Measurements from ENCODE around the gene SLC2A11.
A peak's percentile ranks its signal among the peaks of the same experiment; 100 is the strongest.

The SLC2A11 gene

DNA sequence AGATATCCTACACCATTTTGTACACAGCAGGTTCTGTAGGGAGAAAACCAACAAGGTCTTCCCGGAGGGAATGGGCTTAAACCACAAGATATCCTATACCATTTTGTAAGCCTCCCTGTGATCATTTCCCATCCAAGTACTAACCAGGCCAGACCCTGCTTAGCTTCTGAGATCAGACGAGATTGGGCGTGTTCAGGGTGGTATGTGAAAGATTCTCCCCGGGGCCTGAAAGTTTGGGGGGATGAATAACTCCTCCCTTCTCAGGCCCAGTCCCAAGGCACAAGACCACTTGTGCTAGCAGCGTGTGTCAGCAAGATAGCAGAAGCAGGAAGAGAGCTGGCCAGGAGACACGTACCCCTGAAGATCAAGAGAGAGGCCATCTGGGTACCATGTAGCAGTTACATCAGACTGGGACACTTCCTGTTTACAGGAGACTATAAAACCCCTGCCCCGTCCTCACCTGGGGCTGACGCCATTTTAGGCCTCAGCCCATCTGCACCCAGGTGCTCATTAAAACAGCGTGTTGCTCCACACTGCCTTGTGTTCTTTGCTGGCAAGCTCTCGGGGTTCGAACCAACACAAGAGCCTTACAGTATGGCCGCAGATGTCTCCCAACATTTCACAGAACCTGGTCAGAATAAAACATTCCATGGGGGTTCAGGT lies 53.8 kb downstream of the SLC2A11 start:
- H3K9ac ChIP-seq (ENCODE audit: low read depth, low read length, poor library complexity): no peak overlapping the region
- no peak overlapping the region for H2BK12ac ChIP-seq (ENCODE audit: low read length)
- no peak overlapping the region for H3K4ac ChIP-seq (ENCODE audit: low read length)
- H3K27me3 ChIP-seq (ENCODE audit: control insufficient read depth in 3 of 3, insufficient read depth in 3 of 3, low read depth in 1 of 3, low read length in 3 of 3): no peaks in the 10 kb centered on the region
- H3K9me3 ChIP-seq (replicated peaks in 1 of 2; ENCODE audit: control insufficient read depth in 2 of 2, insufficient read depth in 1 of 2, low read depth in 1 of 2, low read length in 2 of 2): peaks cover 0 to 8% of the 10 kb centered on the region in 2 donors
- H3K23ac ChIP-seq (ENCODE audit: low read depth, low read length, poor library complexity): no peak overlapping the region
- H3K79me1 ChIP-seq (ENCODE audit: low read depth, low read length): no peaks in the 10 kb centered on the region
- no CpG with 5 or more reads among the region's 12 CpGs for WGBS, 2 donors (ENCODE audit: extremely low coverage in 2 of 2, insufficient read length in 2 of 2, insufficient replicate concordance in 1 of 2)
- H4K8ac ChIP-seq (ENCODE audit: low read depth, low read length): no peak overlapping the region
- H2BK5ac ChIP-seq (ENCODE audit: low read length): no peak overlapping the region
- H2AK5ac ChIP-seq (ENCODE audit: low read depth, low read length): no peak overlapping the region
- no peak overlapping the region for H2BK15ac ChIP-seq (ENCODE audit: low read length)
- DNase-seq (ENCODE audit: low spot score): no peak
- no peak overlapping the region for H2BK120ac ChIP-seq (ENCODE audit: low read depth, low read length)
- H3K27ac ChIP-seq (replicated peaks; ENCODE audit: low read length): no peak overlapping the region
- peaks cover 5% of the 10 kb centered on the region in 2 donors for H3K4me1 ChIP-seq (ENCODE audit: control insufficient read depth in 2 of 2, insufficient read depth in 1 of 2, low read depth in 1 of 2, low read length in 2 of 2)
- H3K4me2 ChIP-seq (ENCODE audit: insufficient read depth, low read length, poor library complexity, severe bottlenecking): no peak overlapping the region
- no peak overlapping the region for H2AFZ ChIP-seq (ENCODE audit: low read length)
- no peak overlapping the region for H3K18ac ChIP-seq (ENCODE audit: low read length)
- peaks cover 0 to 3% of the 10 kb centered on the region in 2 donors for H3K36me3 ChIP-seq (replicated peaks in 1 of 2; ENCODE audit: control insufficient read depth in 2 of 2, insufficient read depth in 2 of 2, low read length in 2 of 2)
- H3K4me3 ChIP-seq (ENCODE audit: low read length in 2 of 2): no peak overlapping the region
- no peak overlapping the region for H3K14ac ChIP-seq (ENCODE audit: low read length)
- H4K91ac ChIP-seq (ENCODE audit: low read depth, low read length, poor library complexity): no peak overlapping the region

DNA sequence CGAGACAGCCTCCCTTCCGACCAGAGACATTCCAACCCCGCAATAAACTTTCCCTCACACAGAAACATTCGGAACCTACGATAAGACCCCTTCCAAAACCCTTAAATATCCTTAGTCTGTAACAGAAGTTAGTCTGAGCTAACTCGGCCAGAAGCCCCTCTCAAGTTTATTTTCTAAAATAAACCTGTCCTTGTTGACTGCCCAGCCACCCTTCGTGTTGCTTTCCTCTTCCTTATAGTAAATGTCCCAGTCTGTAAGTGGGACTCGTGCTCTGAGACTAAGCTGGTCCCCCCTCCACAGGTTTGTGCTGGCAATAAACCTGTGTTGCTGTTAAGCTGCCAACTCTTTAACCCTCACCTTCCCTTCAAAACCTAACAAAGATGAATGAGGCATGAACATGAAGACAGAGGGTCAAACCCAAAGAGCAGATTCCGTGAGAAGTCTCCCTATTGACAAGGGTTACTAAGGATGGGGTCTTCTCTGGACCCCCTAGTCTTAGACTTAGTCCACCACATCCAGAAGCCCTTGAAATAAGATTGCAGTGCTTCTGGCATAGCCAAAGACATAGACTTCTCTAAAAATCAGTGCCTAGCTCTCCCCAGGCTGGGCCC lies 54.7 kb downstream of the SLC2A11 start:
- H4K91ac ChIP-seq (ENCODE audit: low read depth, low read length, poor library complexity): no peak overlapping the region
- H3K9ac ChIP-seq (ENCODE audit: low read depth, low read length, poor library complexity): no peak overlapping the region
- H4K8ac ChIP-seq (ENCODE audit: low read depth, low read length): no peak overlapping the region
- H2BK15ac ChIP-seq (ENCODE audit: low read length): no peak overlapping the region
- no peak overlapping the region for H3K14ac ChIP-seq (ENCODE audit: low read length)
- H3K4me2 ChIP-seq (ENCODE audit: insufficient read depth, low read length, poor library complexity, severe bottlenecking): no peak overlapping the region
- H3K4me1 ChIP-seq (ENCODE audit: control insufficient read depth in 2 of 2, insufficient read depth in 1 of 2, low read depth in 1 of 2, low read length in 2 of 2): peaks cover 5% of the 10 kb centered on the region in 2 donors
- H3K36me3 ChIP-seq (replicated peaks in 1 of 2; ENCODE audit: control insufficient read depth in 2 of 2, insufficient read depth in 2 of 2, low read length in 2 of 2): peaks cover 0 to 10% of the 10 kb centered on the region in 2 donors
- H2AK5ac ChIP-seq (ENCODE audit: low read depth, low read length): no peak overlapping the region
- H2BK120ac ChIP-seq (ENCODE audit: low read depth, low read length): no peak overlapping the region
- no peaks in the 10 kb centered on the region for H3K27me3 ChIP-seq (ENCODE audit: control insufficient read depth in 3 of 3, insufficient read depth in 3 of 3, low read depth in 1 of 3, low read length in 3 of 3)
- H3K23ac ChIP-seq (ENCODE audit: low read depth, low read length, poor library complexity): no peak overlapping the region
- H3K4ac ChIP-seq (ENCODE audit: low read length): no peak overlapping the region
- WGBS, 2 donors (ENCODE audit: extremely low coverage in 2 of 2, insufficient read length in 2 of 2, insufficient replicate concordance in 1 of 2): no CpG with 5 or more reads among the region's 9 CpGs
- H3K4me3 ChIP-seq (ENCODE audit: low read length in 2 of 2): no peak overlapping the region
- H2BK5ac ChIP-seq (ENCODE audit: low read length): no peak overlapping the region
- peaks cover 0 to 8% of the 10 kb centered on the region in 2 donors for H3K9me3 ChIP-seq (replicated peaks in 1 of 2; ENCODE audit: control insufficient read depth in 2 of 2, insufficient read depth in 1 of 2, low read depth in 1 of 2, low read length in 2 of 2)
- no peak overlapping the region for H3K18ac ChIP-seq (ENCODE audit: low read length)
- DNase-seq (ENCODE audit: low spot score): no peak
- H2AFZ ChIP-seq (ENCODE audit: low read length): no peak overlapping the region
- H3K27ac ChIP-seq (replicated peaks; ENCODE audit: low read length): no peak overlapping the region
- H2BK12ac ChIP-seq (ENCODE audit: low read length): no peak overlapping the region
- no peaks in the 10 kb centered on the region for H3K79me1 ChIP-seq (ENCODE audit: low read depth, low read length)

DNA sequence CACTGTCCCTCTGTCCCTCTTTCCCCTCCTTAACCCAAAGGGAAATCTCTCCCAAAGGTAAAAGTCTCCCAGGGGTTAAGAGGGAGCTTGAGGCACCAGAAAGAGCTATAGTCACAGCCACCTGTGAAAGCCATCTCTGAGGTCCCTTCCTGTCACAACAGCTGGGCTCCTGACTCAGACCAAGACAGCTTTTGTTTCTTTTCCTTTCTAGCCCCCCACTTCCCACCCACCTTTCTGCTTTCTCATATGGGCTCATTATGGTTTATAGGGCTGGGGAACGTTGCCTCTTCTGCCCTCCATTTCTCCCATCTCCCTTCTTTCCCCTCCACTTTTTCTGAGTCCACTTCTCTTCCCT lies 55.6 kb downstream of the SLC2A11 start:
- Histone ChIP-seq H3K4me2 (ENCODE audit: insufficient read depth, low read length, poor library complexity, severe bottlenecking) (peak overlapping the region; percentile 61), H3K4me3 (ENCODE audit: low read length in 2 of 2) (peak overlapping the region; percentile 73 to 77), H3K9ac (ENCODE audit: low read depth, low read length, poor library complexity) (peak overlapping the region; percentile 86), H2BK15ac (ENCODE audit: low read length) (no peak overlapping the region), H2BK120ac (ENCODE audit: low read depth, low read length) (no peak overlapping the region), H3K9me3 (replicated peaks in 1 of 2; ENCODE audit: control insufficient read depth in 2 of 2, insufficient read depth in 1 of 2, low read depth in 1 of 2, low read length in 2 of 2) (peaks cover 0 to 8% of the 10 kb centered on the region in 2 donors), H3K23ac (ENCODE audit: low read depth, low read length, poor library complexity) (peak overlapping the region; percentile 45), H4K91ac (ENCODE audit: low read depth, low read length, poor library complexity) (no peak overlapping the region), H4K8ac (ENCODE audit: low read depth, low read length) (peak overlapping the region; percentile 87), H3K4me1 (ENCODE audit: control insufficient read depth in 2 of 2, insufficient read depth in 1 of 2, low read depth in 1 of 2, low read length in 2 of 2) (peaks cover 5% of the 10 kb centered on the region in 2 donors), H2BK12ac (ENCODE audit: low read length) (no peak overlapping the region), H3K79me1 (ENCODE audit: low read depth, low read length) (no peaks in the 10 kb centered on the region), H2AK5ac (ENCODE audit: low read depth, low read length) (peak overlapping the region; percentile 47), H3K4ac (ENCODE audit: low read length) (no peak overlapping the region), H2AFZ (ENCODE audit: low read length) (peak overlapping the region; percentile 85), H3K27me3 (ENCODE audit: control insufficient read depth in 3 of 3, insufficient read depth in 3 of 3, low read depth in 1 of 3, low read length in 3 of 3) (no peaks in the 10 kb centered on the region), H3K14ac (ENCODE audit: low read length) (no peak overlapping the region), H3K18ac (ENCODE audit: low read length) (peak overlapping the region; percentile 79), H3K27ac (replicated peaks; ENCODE audit: low read length) (peak overlapping the region; percentile 93), H3K36me3 (replicated peaks in 1 of 2; ENCODE audit: control insufficient read depth in 2 of 2, insufficient read depth in 2 of 2, low read length in 2 of 2) (peaks cover 0 to 13% of the 10 kb centered on the region in 2 donors), H2BK5ac (ENCODE audit: low read length) (no peak overlapping the region)
- DNase-seq (ENCODE audit: low spot score): no peak
- WGBS, 2 donors (ENCODE audit: extremely low coverage in 2 of 2, insufficient read length in 2 of 2, insufficient replicate concordance in 1 of 2): no CpG with 5 or more reads among the region's 1 CpG

DNA sequence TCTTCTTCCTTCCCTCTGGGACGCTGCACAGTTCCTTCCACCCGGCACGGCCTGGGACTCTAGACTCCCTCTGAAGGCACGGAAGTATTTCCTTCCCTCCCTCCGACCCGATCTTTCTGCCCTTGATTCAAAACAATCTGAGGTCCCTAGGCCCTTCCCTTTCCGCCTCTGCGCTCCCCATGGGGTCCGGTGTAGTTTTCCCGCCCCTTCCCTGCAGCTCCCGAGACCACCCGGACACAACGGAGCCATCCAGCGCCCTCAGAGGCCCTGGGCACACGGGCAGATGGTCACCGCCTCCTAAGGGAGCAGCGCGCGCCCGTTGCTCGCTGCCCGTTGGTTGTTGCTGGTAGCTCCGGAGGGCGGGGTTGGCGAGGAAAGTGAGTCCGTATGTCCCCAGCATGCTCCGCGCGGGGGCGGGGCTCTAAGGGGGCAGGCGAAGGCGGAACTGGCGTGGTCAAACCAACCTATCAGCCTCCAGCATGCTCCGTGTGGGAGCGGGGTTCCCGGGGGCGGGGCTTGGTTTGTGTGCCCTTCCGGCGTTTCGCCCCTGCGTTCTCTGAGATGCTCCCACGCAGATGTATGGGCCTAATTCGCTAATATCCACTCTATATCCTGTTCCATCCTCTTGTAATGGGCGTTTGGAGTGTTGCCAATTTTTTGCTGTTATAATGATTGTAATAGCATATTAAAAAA lies 56.1 kb downstream of the SLC2A11 start:
- H4K8ac ChIP-seq (ENCODE audit: low read depth, low read length): peak overlapping the region; percentile 87
- peak overlapping the region; percentile 45 for H3K23ac ChIP-seq (ENCODE audit: low read depth, low read length, poor library complexity)
- H2BK12ac ChIP-seq (ENCODE audit: low read length): no peak overlapping the region
- peak overlapping the region; percentile 85 for H2AFZ ChIP-seq (ENCODE audit: low read length)
- no peak overlapping the region for H2BK120ac ChIP-seq (ENCODE audit: low read depth, low read length)
- no CpG with 5 or more reads among the region's 44 CpGs for WGBS, 2 donors (ENCODE audit: extremely low coverage in 2 of 2, insufficient read length in 2 of 2, insufficient replicate concordance in 1 of 2)
- no peak overlapping the region for H2BK5ac ChIP-seq (ENCODE audit: low read length)
- peak overlapping the region; percentile 79 for H3K18ac ChIP-seq (ENCODE audit: low read length)
- H2BK15ac ChIP-seq (ENCODE audit: low read length): no peak overlapping the region
- H2AK5ac ChIP-seq (ENCODE audit: low read depth, low read length): peak overlapping the region; percentile 47
- H3K27me3 ChIP-seq (ENCODE audit: control insufficient read depth in 3 of 3, insufficient read depth in 3 of 3, low read depth in 1 of 3, low read length in 3 of 3): no peaks in the 10 kb centered on the region
- peak; percentile 96 for DNase-seq (ENCODE audit: low spot score)
- peak overlapping the region; percentile 86 for H3K9ac ChIP-seq (ENCODE audit: low read depth, low read length, poor library complexity)
- H3K4ac ChIP-seq (ENCODE audit: low read length): no peak overlapping the region
- H3K14ac ChIP-seq (ENCODE audit: low read length): no peak overlapping the region
- H3K4me2 ChIP-seq (ENCODE audit: insufficient read depth, low read length, poor library complexity, severe bottlenecking): peak overlapping the region; percentile 61
- H3K9me3 ChIP-seq (replicated peaks in 1 of 2; ENCODE audit: control insufficient read depth in 2 of 2, insufficient read depth in 1 of 2, low read depth in 1 of 2, low read length in 2 of 2): peaks cover 0 to 8% of the 10 kb centered on the region in 2 donors
- H3K79me1 ChIP-seq (ENCODE audit: low read depth, low read length): no peaks in the 10 kb centered on the region
- H3K4me3 ChIP-seq (ENCODE audit: low read length in 2 of 2): peak overlapping the region; percentile 73 to 77
- H4K91ac ChIP-seq (ENCODE audit: low read depth, low read length, poor library complexity): no peak overlapping the region
- H3K4me1 ChIP-seq (ENCODE audit: control insufficient read depth in 2 of 2, insufficient read depth in 1 of 2, low read depth in 1 of 2, low read length in 2 of 2): peaks cover 5% of the 10 kb centered on the region in 2 donors
- peaks cover 0 to 15% of the 10 kb centered on the region in 2 donors for H3K36me3 ChIP-seq (replicated peaks in 1 of 2; ENCODE audit: control insufficient read depth in 2 of 2, insufficient read depth in 2 of 2, low read length in 2 of 2)
- peak overlapping the region; percentile 93 for H3K27ac ChIP-seq (replicated peaks; ENCODE audit: low read length)

Measured in neuronal stem cell (in vitro differentiated cells).